ENCODE measurements around the gene RPL10L. TPM values are rescaled to one million over a fixed set of nuclear protein-coding genes. Genes with fewer than 3 reads are reported as not detected.

The RPL10L gene
- not detected in 2 replicates for total RNA-seq

- intact Hi-C loops (cut with micrococcal nuclease): no loop called here
Observed at GRCh38 chr14:46651526-46652144, at the start of gene RPL10L. Gene RPL10L, minus strand, starts transcription at chr14:46651781. Its CDS starts 45 bp downstream, at chr14:46651736.

- intact Hi-C loops (cut with micrococcal nuclease): no loop called here
Observed at GRCh38 chr14:46691819-46692218, 40.2 kb upstream of the RPL10L start.

- intact Hi-C loops (cut with micrococcal nuclease): no loop called here
Observed at GRCh38 chr14:46686652-46687051, 35.1 kb upstream of the RPL10L start.

DNA sequence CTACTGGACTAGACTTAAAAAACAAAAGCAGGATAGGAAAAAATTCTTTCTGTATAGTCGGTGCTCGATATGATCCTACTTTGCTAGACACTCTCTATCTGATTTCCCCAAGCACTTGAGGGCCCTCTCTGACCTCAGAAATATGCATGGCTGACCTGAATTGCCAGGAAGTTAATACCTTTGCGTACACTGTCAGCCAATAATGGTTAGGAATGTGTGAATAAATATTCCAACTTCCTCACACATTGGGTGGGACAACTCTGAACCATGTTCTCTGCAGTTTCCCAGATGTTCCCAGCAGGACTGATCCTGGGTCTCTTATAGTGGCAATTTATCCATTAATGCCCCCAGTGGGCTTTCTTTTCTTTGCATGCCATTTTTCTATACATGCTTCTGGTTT lies 20.5 kb upstream of the RPL10L start:
- intact Hi-C loops (cut with micrococcal nuclease): no loop called here

- intact Hi-C loops (cut with micrococcal nuclease): no loop called here
Observed at GRCh38 chr14:46663382-46663781, 11.8 kb upstream of the RPL10L start.

DNA sequence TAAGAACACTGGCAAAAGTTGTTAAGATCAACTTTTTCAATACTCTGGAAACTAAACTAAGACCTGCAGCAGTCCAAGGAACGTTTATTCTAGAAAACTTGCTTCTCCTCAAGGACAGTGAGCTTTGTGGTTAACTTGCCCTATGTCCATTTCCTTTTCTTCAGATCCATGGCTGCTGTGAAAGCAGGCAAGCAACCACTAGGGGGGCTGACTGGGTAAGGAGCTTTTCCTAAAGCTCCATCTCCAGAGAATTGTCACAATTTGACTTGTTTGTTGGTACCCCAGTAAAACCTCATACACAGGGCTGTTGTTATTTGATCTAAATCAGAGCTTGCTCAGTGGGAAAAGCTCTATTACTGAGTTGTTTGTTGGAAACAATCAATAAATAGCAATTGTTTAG lies 10.1 kb upstream of the RPL10L start:
- intact Hi-C loops (cut with micrococcal nuclease): no loop called here

DNA sequence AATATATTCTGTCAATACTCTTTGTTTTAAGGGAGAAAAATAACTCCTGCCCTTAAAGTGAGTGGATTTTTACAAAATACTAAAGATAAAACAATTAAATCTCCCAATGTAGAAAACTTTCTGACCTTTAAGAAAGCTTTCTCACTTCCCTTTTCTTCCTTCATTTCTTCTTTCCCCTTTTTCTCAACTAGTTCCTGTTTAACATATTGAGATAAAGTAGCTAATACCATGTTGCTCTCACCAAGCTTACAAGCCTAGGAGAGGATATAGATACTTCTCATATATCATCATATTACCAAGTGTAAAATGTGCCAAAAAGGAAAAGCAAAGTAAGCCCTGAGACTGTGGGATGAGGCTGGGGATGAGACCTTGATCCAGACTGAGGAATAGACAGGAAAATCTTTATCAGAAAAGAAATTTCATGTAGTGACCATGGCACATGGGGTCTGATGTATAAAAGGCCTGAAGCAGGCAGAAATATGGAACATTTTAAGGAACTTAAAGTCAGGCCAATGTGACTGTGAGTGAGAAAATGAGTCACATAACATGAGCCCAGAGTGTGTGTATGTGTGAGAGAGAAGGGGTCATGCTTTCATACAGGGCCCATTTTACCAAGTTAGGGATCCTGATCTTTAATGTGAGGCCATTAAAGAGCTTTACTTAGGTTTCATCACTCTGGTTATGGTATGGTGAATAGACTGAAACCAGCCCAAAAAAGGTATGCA lies 1.6 kb upstream of the RPL10L start:
- intact Hi-C loops (cut with micrococcal nuclease): no loop called here

- intact Hi-C loops (cut with micrococcal nuclease): no loop called here
Observed at GRCh38 chr14:46646796-46647195, 4.8 kb downstream of the RPL10L start.

DNA sequence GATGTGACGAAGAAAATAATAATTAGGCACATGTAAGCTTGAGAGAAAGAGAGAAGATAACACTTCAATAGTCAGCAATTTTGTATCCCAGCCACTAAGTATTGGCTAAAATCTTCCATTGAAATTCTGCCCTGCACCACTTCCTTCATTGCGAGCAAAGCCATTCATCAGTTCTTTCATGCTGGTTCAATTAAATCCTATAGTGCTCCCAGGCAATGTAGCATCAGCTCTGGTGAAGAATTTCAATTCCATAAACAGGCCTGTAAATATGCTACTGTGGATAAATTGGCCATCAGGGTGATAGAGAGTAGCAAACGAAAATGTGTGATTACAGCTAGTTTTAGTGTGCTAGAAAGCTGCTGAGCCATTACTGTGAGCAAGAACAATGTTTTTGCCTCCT lies 24.7 kb downstream of the RPL10L start:
- intact Hi-C loops (cut with micrococcal nuclease): no loop called here

All from T-helper 1 cell treated with Interleukin-12 subunit alpha and Interleukin-12 subunit beta and Interleukin-4 antibody, amounts not matched to agents 30 ng/mL and 1 ng/mL, for 36 hours (primary cell).